WTC11 (cell line): Measurements from ENCODE around the gene PTPRN2.

Source experiments
- CREB1 ChIP-seq: sonication (generic); formaldehyde crosslinking; IDR thresholded peaks from 2 replicates; pipeline ENCODE4 v1.8.0; 2023; ENCODE audit warnings: mild to moderate bottlenecking, missing genetic modification reagents
- NR1H2 ChIP-seq: sonication (generic); formaldehyde crosslinking; IDR thresholded peaks from 2 replicates; pipeline ENCODE4 v1.9.0; 2021; ENCODE audit warnings: mild to moderate bottlenecking, moderate library complexity, missing genetic modification reagents
- RORB ChIP-seq: fragments of 250-450 bp; sonication (Bioruptor Pico); IDR thresholded peaks from 2 replicates; pipeline ENCODE4 v1.9.0; 2021; ENCODE audit warnings: mild to moderate bottlenecking
- SP1 ChIP-seq: sonication (generic); formaldehyde crosslinking; conservative IDR thresholded peaks from 2 replicates; pipeline ENCODE4 v1.8.1; 2022; ENCODE audit warnings: missing genetic modification reagents
- TEAD4 ChIP-seq: sonication (generic); formaldehyde crosslinking; IDR thresholded peaks from 2 replicates; pipeline ENCODE4 v1.8.0; 2022; ENCODE audit warnings: mild to moderate bottlenecking, missing genetic modification reagents
- ZNF121 ChIP-seq: sonication (generic); formaldehyde crosslinking; IDR thresholded peaks from 2 replicates; pipeline ENCODE4 v1.8.0; 2023; ENCODE audit warnings: missing genetic modification reagents
- TF ChIP-seq, protein P1 (sequence below): fragments of 200-600 bp; IDR thresholded peaks from 2 replicates; pipeline ENCODE4 v1.8.0; 2022; ENCODE audit warnings: antibody characterized with exemption
- TF ChIP-seq, protein P2 (sequence below): sonication (generic); formaldehyde crosslinking; IDR thresholded peaks from 2 replicates; pipeline ENCODE4 v1.8.1; 2023; ENCODE audit warnings: mild to moderate bottlenecking, moderate library complexity, missing genetic modification reagents
- TF ChIP-seq, protein P3 (sequence below): sonication (generic); formaldehyde crosslinking; IDR thresholded peaks from 2 replicates; pipeline ENCODE4 v1.8.1; 2023; ENCODE audit warnings: mild to moderate bottlenecking, missing genetic modification reagents
- TF ChIP-seq, protein P4 (sequence below): fragments of 250-450 bp; sonication (Bioruptor Pico); IDR thresholded peaks from 2 replicates; pipeline ENCODE4 v2.1.2; 2022; ENCODE audit warnings: mild to moderate bottlenecking, moderate library complexity
- TF ChIP-seq, protein P5 (sequence below): sonication (generic); formaldehyde crosslinking; IDR thresholded peaks from 2 replicates; pipeline ENCODE4 v1.8.1; 2022; ENCODE audit warnings: low read depth, mild to moderate bottlenecking, moderate library complexity, missing genetic modification reagents, borderline replicate concordance
- TF ChIP-seq, protein P6 (sequence below): sonication (generic); formaldehyde crosslinking; IDR thresholded peaks from 2 replicates; pipeline ENCODE4 v1.8.1; 2023; ENCODE audit warnings: mild to moderate bottlenecking, missing genetic modification reagents, moderate library complexity
- TF ChIP-seq, protein P7 (sequence below): sonication (generic); formaldehyde crosslinking; IDR thresholded peaks from 2 replicates; pipeline ENCODE4 v1.8.1; 2023; ENCODE audit warnings: mild to moderate bottlenecking, missing genetic modification reagents

DNA sequence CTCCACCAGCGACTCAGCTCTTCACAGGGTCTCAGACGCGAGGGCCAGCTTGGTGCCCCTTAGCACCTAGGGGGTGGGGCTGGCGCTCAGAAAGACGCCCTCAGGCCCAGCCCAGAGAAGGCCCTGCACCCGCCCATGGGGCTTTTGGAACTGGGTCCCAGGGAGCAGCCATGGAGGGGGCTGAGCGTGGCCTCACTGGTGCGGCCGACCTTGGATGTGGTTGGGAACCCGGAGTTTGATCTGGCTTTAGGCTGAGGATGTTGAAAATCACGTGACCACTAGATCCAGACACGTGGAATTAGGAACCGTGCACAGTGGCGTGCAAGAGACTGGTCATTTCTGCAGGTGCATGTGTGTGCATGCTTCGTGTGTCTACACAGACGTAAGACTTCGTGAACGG is 1065.4 kb downstream of the PTPRN2 start:
- TF ChIP-seq SP1 (CRISPR knock-in tag) = no peak
- TF ChIP-seq, protein P1, sequence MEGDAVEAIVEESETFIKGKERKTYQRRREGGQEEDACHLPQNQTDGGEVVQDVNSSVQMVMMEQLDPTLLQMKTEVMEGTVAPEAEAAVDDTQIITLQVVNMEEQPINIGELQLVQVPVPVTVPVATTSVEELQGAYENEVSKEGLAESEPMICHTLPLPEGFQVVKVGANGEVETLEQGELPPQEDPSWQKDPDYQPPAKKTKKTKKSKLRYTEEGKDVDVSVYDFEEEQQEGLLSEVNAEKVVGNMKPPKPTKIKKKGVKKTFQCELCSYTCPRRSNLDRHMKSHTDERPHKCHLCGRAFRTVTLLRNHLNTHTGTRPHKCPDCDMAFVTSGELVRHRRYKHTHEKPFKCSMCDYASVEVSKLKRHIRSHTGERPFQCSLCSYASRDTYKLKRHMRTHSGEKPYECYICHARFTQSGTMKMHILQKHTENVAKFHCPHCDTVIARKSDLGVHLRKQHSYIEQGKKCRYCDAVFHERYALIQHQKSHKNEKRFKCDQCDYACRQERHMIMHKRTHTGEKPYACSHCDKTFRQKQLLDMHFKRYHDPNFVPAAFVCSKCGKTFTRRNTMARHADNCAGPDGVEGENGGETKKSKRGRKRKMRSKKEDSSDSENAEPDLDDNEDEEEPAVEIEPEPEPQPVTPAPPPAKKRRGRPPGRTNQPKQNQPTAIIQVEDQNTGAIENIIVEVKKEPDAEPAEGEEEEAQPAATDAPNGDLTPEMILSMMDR = no peak
- no peak for TF ChIP-seq RORB (CRISPR knock-in tag)
- TF ChIP-seq, protein P2, sequence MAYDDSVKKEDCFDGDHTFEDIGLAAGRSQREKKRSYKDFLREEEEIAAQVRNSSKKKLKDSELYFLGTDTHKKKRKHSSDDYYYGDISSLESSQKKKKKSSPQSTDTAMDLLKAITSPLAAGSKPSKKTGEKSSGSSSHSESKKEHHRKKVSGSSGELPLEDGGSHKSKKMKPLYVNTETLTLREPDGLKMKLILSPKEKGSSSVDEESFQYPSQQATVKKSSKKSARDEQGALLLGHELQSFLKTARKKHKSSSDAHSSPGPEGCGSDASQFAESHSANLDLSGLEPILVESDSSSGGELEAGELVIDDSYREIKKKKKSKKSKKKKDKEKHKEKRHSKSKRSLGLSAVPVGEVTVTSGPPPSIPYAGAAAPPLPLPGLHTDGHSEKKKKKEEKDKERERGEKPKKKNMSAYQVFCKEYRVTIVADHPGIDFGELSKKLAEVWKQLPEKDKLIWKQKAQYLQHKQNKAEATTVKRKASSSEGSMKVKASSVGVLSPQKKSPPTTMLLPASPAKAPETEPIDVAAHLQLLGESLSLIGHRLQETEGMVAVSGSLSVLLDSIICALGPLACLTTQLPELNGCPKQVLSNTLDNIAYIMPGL (CRISPR knock-in tag) = no peak
- TF ChIP-seq TEAD4 = no peak
- TF ChIP-seq CREB1 = no peak
- TF ChIP-seq, protein P3, sequence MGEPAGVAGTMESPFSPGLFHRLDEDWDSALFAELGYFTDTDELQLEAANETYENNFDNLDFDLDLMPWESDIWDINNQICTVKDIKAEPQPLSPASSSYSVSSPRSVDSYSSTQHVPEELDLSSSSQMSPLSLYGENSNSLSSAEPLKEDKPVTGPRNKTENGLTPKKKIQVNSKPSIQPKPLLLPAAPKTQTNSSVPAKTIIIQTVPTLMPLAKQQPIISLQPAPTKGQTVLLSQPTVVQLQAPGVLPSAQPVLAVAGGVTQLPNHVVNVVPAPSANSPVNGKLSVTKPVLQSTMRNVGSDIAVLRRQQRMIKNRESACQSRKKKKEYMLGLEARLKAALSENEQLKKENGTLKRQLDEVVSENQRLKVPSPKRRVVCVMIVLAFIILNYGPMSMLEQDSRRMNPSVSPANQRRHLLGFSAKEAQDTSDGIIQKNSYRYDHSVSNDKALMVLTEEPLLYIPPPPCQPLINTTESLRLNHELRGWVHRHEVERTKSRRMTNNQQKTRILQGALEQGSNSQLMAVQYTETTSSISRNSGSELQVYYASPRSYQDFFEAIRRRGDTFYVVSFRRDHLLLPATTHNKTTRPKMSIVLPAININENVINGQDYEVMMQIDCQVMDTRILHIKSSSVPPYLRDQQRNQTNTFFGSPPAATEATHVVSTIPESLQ = no peak
- no peak for TF ChIP-seq ZNF121 (CRISPR knock-in tag)
- TF ChIP-seq, protein P4, sequence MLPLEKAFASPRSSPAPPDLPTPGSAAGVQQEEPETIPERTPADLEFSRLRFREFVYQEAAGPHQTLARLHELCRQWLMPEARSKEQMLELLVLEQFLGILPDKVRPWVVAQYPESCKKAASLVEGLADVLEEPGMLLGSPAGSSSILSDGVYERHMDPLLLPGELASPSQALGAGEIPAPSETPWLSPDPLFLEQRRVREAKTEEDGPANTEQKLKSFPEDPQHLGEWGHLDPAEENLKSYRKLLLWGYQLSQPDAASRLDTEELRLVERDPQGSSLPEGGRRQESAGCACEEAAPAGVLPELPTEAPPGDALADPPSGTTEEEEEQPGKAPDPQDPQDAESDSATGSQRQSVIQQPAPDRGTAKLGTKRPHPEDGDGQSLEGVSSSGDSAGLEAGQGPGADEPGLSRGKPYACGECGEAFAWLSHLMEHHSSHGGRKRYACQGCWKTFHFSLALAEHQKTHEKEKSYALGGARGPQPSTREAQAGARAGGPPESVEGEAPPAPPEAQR (CRISPR knock-in tag) = no peak
- TF ChIP-seq, protein P5, sequence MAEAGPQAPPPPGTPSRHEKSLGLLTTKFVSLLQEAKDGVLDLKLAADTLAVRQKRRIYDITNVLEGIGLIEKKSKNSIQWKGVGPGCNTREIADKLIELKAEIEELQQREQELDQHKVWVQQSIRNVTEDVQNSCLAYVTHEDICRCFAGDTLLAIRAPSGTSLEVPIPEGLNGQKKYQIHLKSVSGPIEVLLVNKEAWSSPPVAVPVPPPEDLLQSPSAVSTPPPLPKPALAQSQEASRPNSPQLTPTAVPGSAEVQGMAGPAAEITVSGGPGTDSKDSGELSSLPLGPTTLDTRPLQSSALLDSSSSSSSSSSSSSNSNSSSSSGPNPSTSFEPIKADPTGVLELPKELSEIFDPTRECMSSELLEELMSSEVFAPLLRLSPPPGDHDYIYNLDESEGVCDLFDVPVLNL (CRISPR knock-in tag) = no peak
- TF ChIP-seq, protein P6, sequence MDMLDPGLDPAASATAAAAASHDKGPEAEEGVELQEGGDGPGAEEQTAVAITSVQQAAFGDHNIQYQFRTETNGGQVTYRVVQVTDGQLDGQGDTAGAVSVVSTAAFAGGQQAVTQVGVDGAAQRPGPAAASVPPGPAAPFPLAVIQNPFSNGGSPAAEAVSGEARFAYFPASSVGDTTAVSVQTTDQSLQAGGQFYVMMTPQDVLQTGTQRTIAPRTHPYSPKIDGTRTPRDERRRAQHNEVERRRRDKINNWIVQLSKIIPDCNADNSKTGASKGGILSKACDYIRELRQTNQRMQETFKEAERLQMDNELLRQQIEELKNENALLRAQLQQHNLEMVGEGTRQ (CRISPR knock-in tag) = no peak
- TF ChIP-seq, protein P7, sequence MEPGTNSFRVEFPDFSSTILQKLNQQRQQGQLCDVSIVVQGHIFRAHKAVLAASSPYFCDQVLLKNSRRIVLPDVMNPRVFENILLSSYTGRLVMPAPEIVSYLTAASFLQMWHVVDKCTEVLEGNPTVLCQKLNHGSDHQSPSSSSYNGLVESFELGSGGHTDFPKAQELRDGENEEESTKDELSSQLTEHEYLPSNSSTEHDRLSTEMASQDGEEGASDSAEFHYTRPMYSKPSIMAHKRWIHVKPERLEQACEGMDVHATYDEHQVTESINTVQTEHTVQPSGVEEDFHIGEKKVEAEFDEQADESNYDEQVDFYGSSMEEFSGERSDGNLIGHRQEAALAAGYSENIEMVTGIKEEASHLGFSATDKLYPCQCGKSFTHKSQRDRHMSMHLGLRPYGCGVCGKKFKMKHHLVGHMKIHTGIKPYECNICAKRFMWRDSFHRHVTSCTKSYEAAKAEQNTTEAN (CRISPR knock-in tag) = no peak
- TF ChIP-seq NR1H2 (CRISPR knock-in tag) = no peak
